ENCODE data around the gene DOCK1.

Gene DOCK1

GRCh38 chr10:127218658-127219057 is 313.4 kb downstream of the DOCK1 start:
- no peak for DNase-seq (ENCODE audit: low spot score)

- DNase-seq (ENCODE audit: low spot score) = no peak
Observed at GRCh38 chr10:127221281-127221680, 316.1 kb downstream of the DOCK1 start.

- DNase-seq (ENCODE audit: low spot score) = no peak
Observed at GRCh38 chr10:127227027-127227426, 321.8 kb downstream of the DOCK1 start.

- no peak for DNase-seq (ENCODE audit: low spot score)
Observed at GRCh38 chr10:127227663-127228062, 322.4 kb downstream of the DOCK1 start.

GRCh38 chr10:127228195-127228787 is 323.1 kb downstream of the DOCK1 start:
- DNase-seq (ENCODE audit: low spot score) = no peak

GRCh38 chr10:127234306-127234800 is 329.1 kb downstream of the DOCK1 start:
- no peak for DNase-seq (ENCODE audit: low spot score)

GRCh38 chr10:127236266-127236665 is 331.0 kb downstream of the DOCK1 start:
- no peak for DNase-seq (ENCODE audit: low spot score)

GRCh38 chr10:127242914-127243313 is 337.7 kb downstream of the DOCK1 start:
- DNase-seq (ENCODE audit: low spot score) = no peak

- DNase-seq (ENCODE audit: low spot score) = no peak
Observed at GRCh38 chr10:127243490-127244272, 338.5 kb downstream of the DOCK1 start.

- DNase-seq (ENCODE audit: low spot score) = no peak
Observed at GRCh38 chr10:127245456-127245855, 340.2 kb downstream of the DOCK1 start.

- no peak for DNase-seq (ENCODE audit: low spot score)
Observed at GRCh38 chr10:127250031-127250430, 344.8 kb downstream of the DOCK1 start.

GRCh38 chr10:127252818-127253217 is 347.6 kb downstream of the DOCK1 start:
- no peak for DNase-seq (ENCODE audit: low spot score)

- DNase-seq (ENCODE audit: low spot score) = no peak
Observed at GRCh38 chr10:127254276-127254675, 349.0 kb downstream of the DOCK1 start.

- DNase-seq (ENCODE audit: low spot score) = no peak
Observed at GRCh38 chr10:127257395-127257794, 352.2 kb downstream of the DOCK1 start.

- DNase-seq (ENCODE audit: low spot score) = no peak
Observed at GRCh38 chr10:127259347-127259746, 354.1 kb downstream of the DOCK1 start.

GRCh38 chr10:127262606-127263005 is 357.4 kb downstream of the DOCK1 start:
- DNase-seq (ENCODE audit: low spot score) = no peak

- DNase-seq (ENCODE audit: low spot score) = no peak
Observed at GRCh38 chr10:127265288-127265687, 360.1 kb downstream of the DOCK1 start.

- DNase-seq (ENCODE audit: low spot score) = no peak
Observed at GRCh38 chr10:127266431-127266830, 361.2 kb downstream of the DOCK1 start.

GRCh38 chr10:127267442-127267841 is 362.2 kb downstream of the DOCK1 start:
- no peak for DNase-seq (ENCODE audit: low spot score)

GRCh38 chr10:127272076-127272475 is 366.8 kb downstream of the DOCK1 start:
- no peak for DNase-seq (ENCODE audit: low spot score)

GRCh38 chr10:127275272-127275671 is 370.0 kb downstream of the DOCK1 start:
- no peak for DNase-seq (ENCODE audit: low spot score)

- no peak for DNase-seq (ENCODE audit: low spot score)
Observed at GRCh38 chr10:127275793-127276450, 370.7 kb downstream of the DOCK1 start.

All from hematopoietic multipotent progenitor cell treated with erythropoietin and hydrocortisone succinate and interleukin-3 and kit ligand, for 15 days (in vitro differentiated cells).